Neutrophil (primary cell): ENCODE data around the gene ATP1A1.

ENCODE experiments used
- H3K27ac ChIP-seq: fragments of 200-600 bp; sonication (generic); 2 replicates; pipeline ENCODE4 v1.5.1; 2016; ENCODE audit warnings: mild to moderate bottlenecking, moderate library complexity
- H3K27me3 ChIP-seq: fragments of 200-600 bp; sonication (generic); 2 replicates; pipeline ENCODE4 v1.6.0; 2016; ENCODE audit warnings: mild to moderate bottlenecking
- H3K36me3 ChIP-seq: fragments of 200-600 bp; sonication (generic); 2 replicates; pipeline ENCODE4 v1.5.1; 2017
- H3K4me1 ChIP-seq, 2 experiments: fragments of 200-600 bp in 1 of 2; sonication (generic) in 1 of 2; 1 replicate in 1 of 2; 2 replicates in 1 of 2; pipeline versions ENCODE4 v1.5.1 to v1.6.1; 2013 to 2016; ENCODE audit warnings: low read depth in 1 of 2, low read length in 1 of 2, mild to moderate bottlenecking in 1 of 2, moderate library complexity in 1 of 2; ENCODE audit not compliant: control insufficient read depth in 1 of 2, insufficient read depth in 1 of 2
- H3K4me3 ChIP-seq, 2 experiments: fragments of 200-600 bp in 1 of 2; sonication (generic) in 1 of 2; 1 replicate in 1 of 2; 2 replicates in 1 of 2; pipeline ENCODE4 v1.5.1; 2013 to 2016; ENCODE audit warnings: low read depth in 1 of 2, low read length in 1 of 2, mild to moderate bottlenecking in 1 of 2, moderate library complexity in 1 of 2
- H3K9me3 ChIP-seq: fragments of 200-600 bp; sonication (generic); 2 replicates; pipeline ENCODE4 v1.5.1; 2016
- TF ChIP-seq, protein P1 (sequence below): fragments of 200-600 bp; sonication (generic); IDR thresholded peaks from 2 replicates; pipeline ENCODE4 v1.5.1; 2016; ENCODE audit warnings: antibody characterized with exemption

The ATP1A1 gene

DNA sequence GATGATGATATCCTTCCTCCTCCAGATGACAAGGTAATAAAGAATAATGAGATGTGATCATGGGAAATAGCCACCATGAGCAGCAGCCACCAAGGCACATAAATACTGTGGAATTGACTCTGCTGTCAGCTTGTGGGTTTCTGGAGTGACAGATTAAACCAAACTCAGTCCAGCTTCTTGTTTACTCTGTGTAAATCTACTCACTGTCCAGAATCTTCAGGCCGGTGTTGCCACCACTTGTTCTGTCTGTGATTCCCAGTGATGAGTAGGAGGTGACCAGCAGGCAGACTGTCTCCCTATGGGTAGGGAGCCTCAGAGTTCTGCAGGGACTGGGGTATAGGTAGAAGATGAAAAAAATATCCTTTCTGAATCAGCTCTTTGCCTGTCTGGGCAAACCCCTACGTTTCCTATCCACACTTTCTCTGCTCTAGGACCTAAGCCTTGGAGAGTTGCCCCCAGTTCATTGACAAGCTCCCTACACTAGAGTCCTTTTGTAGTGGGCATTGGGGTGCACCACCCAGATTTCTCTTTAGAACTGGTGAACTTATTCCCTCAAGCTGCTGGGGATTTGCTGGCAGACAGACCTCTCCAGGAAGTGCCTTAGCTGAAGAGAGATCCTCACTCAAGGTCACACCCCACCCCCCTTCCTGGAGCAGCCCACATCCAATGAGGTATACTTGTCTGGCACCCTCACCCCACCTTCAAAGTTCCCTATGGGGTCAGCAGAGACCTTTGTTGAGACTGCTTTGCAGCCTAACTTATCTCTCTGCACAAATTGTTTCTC lies 47.6 kb downstream of the ATP1A1 start:
- H3K27ac ChIP-seq, result no peak overlapping the region
- no peaks in the 10 kb centered on the region for H3K9me3 ChIP-seq
- H3K36me3 ChIP-seq, result no peaks in the 10 kb centered on the region
- TF ChIP-seq, protein P1, sequence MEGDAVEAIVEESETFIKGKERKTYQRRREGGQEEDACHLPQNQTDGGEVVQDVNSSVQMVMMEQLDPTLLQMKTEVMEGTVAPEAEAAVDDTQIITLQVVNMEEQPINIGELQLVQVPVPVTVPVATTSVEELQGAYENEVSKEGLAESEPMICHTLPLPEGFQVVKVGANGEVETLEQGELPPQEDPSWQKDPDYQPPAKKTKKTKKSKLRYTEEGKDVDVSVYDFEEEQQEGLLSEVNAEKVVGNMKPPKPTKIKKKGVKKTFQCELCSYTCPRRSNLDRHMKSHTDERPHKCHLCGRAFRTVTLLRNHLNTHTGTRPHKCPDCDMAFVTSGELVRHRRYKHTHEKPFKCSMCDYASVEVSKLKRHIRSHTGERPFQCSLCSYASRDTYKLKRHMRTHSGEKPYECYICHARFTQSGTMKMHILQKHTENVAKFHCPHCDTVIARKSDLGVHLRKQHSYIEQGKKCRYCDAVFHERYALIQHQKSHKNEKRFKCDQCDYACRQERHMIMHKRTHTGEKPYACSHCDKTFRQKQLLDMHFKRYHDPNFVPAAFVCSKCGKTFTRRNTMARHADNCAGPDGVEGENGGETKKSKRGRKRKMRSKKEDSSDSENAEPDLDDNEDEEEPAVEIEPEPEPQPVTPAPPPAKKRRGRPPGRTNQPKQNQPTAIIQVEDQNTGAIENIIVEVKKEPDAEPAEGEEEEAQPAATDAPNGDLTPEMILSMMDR, result no peak
- H3K4me1 ChIP-seq, result peaks cover 12 to 14% of the 10 kb centered on the region in 2 experiments
- peaks cover 57% of the 10 kb centered on the region for H3K27me3 ChIP-seq
- no peak overlapping the region for H3K4me3 ChIP-seq

DNA sequence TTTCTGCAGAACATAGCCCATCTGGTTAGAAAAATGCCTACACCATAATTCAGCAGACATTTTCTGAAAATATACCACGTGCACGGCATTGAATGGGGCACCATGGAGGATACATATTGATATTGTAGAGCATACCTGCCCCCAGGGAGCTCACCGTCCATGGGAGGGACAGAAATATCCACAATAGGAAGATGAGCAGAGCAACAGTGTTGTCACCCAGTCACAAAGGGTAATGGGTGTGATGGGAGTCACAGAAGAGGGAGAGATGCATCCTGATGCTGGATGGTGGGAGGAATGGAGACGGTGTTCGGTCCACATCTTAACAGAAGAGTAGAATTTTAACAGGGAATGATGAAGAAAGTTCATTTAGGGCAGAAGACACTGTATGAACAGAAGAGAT lies 51.4 kb downstream of the ATP1A1 start:
- Histone ChIP-seq H3K27ac (no peak overlapping the region), H3K36me3 (no peaks in the 10 kb centered on the region), H3K27me3 (peaks cover 55% of the 10 kb centered on the region), H3K9me3 (no peaks in the 10 kb centered on the region), H3K4me3 (no peak overlapping the region), H3K4me1 (no peaks in the 10 kb centered on the region)
- TF ChIP-seq, protein P1, result no peak

DNA sequence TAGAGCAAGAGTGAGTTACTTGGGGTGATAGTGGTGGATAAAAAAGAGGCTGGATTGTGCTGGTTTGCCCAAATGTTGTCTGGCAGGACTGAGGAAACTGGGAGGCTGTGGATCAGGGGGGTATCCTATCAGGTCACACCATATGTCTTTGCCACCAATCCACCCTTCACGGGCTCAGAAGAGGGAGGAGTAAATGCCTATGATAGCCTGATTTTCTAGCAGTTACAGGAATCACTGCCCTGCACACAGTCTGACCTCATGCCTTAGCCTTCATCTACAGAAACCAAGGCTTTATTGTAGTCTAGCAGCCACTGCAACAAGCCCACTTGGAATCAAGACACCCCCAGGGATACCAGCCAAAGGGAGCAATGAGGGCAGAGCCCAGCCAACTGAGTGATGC lies 51.8 kb downstream of the ATP1A1 start:
- Histone ChIP-seq H3K4me1 (no peaks in the 10 kb centered on the region), H3K4me3 (no peak overlapping the region), H3K9me3 (no peaks in the 10 kb centered on the region), H3K27ac (no peak overlapping the region), H3K36me3 (no peaks in the 10 kb centered on the region), H3K27me3 (peaks cover 54% of the 10 kb centered on the region)
- TF ChIP-seq, protein P1, result no peak

DNA sequence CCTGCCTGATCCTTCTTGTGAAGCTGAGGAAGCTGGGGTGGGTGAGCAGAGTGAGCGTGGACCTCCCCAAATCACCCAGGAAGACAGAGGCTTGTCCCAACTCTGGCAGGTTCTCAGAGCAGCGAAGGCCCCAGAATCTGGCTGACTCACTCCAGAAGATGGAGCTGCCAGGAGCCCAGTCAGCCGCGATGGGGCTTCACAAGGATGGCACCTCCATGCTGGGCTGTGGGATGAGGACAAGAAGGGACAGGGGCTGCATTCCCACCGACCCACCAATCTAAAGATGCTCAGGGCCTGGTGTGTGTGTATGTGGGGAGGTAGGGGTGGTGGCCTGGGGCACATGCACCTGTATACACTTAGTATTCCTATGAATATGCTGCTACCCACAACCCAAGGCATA lies 52.9 kb downstream of the ATP1A1 start:
- Histone ChIP-seq H3K9me3 (no peaks in the 10 kb centered on the region), H3K27me3 (peaks cover 42% of the 10 kb centered on the region), H3K4me3 (no peak overlapping the region), H3K27ac (no peak overlapping the region), H3K36me3 (no peaks in the 10 kb centered on the region), H3K4me1 (no peaks in the 10 kb centered on the region)
- TF ChIP-seq, protein P1, result no peak

DNA sequence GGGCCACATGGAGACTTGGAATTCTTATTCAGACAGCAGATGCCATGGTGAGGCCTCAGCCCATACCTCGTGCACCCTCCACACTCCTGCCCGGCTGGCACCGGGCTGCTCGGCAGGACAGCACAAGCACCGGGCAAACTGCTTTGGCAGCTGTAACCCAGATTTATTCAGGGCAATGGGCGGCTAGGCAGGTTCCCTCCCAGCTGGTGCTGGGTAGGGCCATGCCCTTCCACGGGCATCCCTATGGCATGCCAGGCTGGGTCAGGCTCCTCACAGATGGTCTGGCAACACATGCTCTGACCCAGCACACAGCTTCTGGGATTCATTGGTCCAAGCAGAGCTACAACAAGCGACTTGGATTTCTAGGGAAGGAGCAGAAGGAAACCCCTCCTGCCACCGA lies 53.4 kb downstream of the ATP1A1 start:
- H3K4me3 ChIP-seq, result no peak overlapping the region
- TF ChIP-seq, protein P1, result no peak
- no peak overlapping the region for H3K27ac ChIP-seq
- peaks cover 38% of the 10 kb centered on the region for H3K27me3 ChIP-seq
- no peaks in the 10 kb centered on the region for H3K36me3 ChIP-seq
- no peaks in the 10 kb centered on the region for H3K9me3 ChIP-seq
- H3K4me1 ChIP-seq, result no peaks in the 10 kb centered on the region
